Motor neuron (in vitro differentiated cells): ENCODE measurements around the gene TNIK. TPM values are rescaled to one million over a fixed set of nuclear protein-coding genes. Genes with fewer than 3 reads are reported as not detected.
"Not testable (repeated sequence)": the region's sequence is repeated elsewhere in the genome, so short reads cannot be mapped to it uniquely, and the experiment has no call there.

Experiments
- ATAC-seq, 8 experiments: fragments of 200-7000 bp; cut with Tn5 transposase; replicated peaks in 6 of 8; 2 replicates each; pipeline ENCODE4 v1.8.0; 2021; ENCODE audit warnings: mild to moderate bottlenecking in 8 of 8, moderate library complexity in 8 of 8
- H3K27ac ChIP-seq, 2 donors: fragments of 250-450 bp; sonication (Bioruptor Pico); 2 replicates each; pipeline ENCODE4 v1.9.0; 2021; ENCODE audit warnings: antibody characterized with exemption in 2 of 2, mild to moderate bottlenecking in 2 of 2, moderate library complexity in 1 of 2
- H3K4me1 ChIP-seq, 2 donors: fragments of 250-450 bp; sonication (Bioruptor Pico); replicated peaks in 1 of 2; 2 replicates each; pipeline ENCODE4 v1.6.1; 2021; ENCODE audit warnings: antibody characterized with exemption in 2 of 2, mild to moderate bottlenecking in 2 of 2, moderate library complexity in 1 of 2
- H3K4me3 ChIP-seq, 5 donors: fragments of 250-450 bp; sonication (Bioruptor Pico); 2 replicates each; pipeline ENCODE4 v1.9.0; 2021; ENCODE audit warnings: antibody characterized with exemption in 5 of 5, mild to moderate bottlenecking in 5 of 5, moderate library complexity in 4 of 5
- WGBS, 10 experiments: fragments of 450-650 bp; shearing (Covaris generic); methylation state at CpG; one replicate each; pipeline ENCODE4 v1.0.0; 2022; 5-methylcytosine and 5-hydroxymethylcytosine counted together
- in situ Hi-C, 9 experiments: fragments of 400-800 bp; cut with MboI; loops; one replicate each; pipeline ENCODE4 v1.15.0; 2021; ENCODE audit warnings: low sequenced_read_pairs in 9 of 9, low pct_unique_long_range_greater_than_20kb in 2 of 9; ENCODE audit not compliant: unreplicated experiment in 9 of 9
- total RNA-seq, 8 experiments: library from RNA; unstranded; fragments of 300-600 nt; gene quantifications; 2 replicates each; pipeline versions ENCODE4 v1.2.3 to v1.2.4, GENCODE V29; 2022

Gene TNIK
- total RNA-seq, 8 experiments from 2014 or later = 0.87 to 76.5 (median 23.3) TPM

DNA sequence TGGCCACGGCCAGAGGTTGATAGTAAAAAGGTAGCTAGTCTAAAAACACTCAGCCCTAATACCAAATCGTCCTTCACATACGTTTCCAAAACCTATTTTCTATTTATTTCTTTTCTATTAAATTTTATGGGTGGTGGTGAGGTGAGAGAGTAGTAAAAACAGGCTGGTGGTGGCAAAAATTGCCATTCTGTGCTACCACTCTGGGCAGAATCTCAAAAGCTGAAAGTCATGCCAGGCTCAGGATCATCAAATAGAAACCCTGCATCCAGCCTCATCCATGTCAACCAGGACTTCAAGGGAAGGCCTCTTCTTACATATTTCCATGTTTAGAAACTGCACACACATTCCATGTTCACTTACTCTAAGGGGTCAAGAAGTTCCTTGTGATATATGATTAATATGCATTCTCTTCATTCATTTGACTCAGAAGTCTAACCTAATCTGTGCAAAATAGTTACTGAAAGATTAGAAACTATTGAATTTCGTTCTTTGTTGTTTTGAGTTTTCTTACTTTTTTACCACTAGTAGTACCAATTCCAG lies 153.1 kb downstream of the TNIK start:
- in situ Hi-C loops = no loop called here
- WGBS, 10 experiments = 40 to 100% (median 71%) methylated on average over 1 to 4 of the region's 4 CpGs; no CpG with 5 or more reads in 1 of the 10 experiments
- peak in 1 of 8 experiments; percentile 47 for ATAC-seq

DNA sequence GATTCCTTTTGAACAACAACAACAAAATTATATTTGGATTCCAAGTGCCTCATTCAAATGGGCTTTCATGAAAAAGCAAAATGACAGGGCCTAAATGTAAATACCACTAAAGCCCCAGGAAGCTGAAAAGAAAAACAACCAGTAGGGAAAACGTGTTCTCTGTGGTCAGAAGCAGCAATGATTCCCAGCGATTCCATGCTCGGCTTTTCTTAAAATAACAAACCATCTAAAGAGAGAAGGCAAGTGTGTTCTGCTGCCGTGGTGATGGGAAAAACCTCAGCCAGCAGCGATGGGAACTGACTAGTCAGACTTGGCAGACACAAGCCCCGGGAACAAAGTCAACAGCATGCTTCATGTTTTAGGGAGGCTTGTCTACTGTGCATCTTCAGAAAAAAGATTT lies 153.6 kb downstream of the TNIK start:
- Histone ChIP-seq H3K4me3 (no peak overlapping the region), H3K4me1 (peaks cover 0 to 3% of the 10 kb centered on the region in 2 donors), H3K27ac (peak overlapping the region in 1 of 2 donors; percentile 13)
- peak in 3 of 8 experiments; percentile 50 to 97 (median 63) for ATAC-seq
- 0 to 42% (median 19%) methylated on average over 1 to 6 of the region's 6 CpGs for WGBS, 10 experiments
- in situ Hi-C loops = no loop called here

More for the DNA sequence above, 153.1 kb downstream of the TNIK start:
- H3K4me1 ChIP-seq = peaks cover 0 to 3% of the 10 kb centered on the region in 2 donors
- no peak overlapping the region for H3K4me3 ChIP-seq
- no peak overlapping the region for H3K27ac ChIP-seq

DNA sequence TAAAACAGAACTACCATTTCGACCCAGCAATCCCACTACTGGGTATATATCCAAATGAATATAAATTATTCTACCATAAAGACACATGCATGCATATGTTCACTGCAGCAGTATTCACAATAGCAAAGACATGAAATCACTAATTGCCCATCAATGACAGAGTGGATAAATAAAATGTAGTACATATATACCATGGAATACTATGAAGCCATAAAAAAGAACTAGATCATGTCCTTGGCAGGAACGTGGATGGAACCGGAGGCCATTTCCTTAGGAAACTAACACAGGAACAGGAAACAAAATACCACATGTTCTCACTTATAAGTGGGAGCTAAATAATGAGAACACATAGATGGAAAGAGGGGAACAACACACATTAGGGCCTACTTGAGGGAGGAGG lies 154.4 kb downstream of the TNIK start:
- whole genome bisulfite sequencing, 10 experiments = 29 to 100% (median 86%) methylated on average over 1 to 3 of the region's 3 CpGs; no CpG with 5 or more reads in 2 of the 10 experiments
- in situ Hi-C loops, H3K4me1 ChIP-seq, H3K4me3 ChIP-seq, H3K27ac ChIP-seq, ATAC-seq: not testable (repeated sequence)

DNA sequence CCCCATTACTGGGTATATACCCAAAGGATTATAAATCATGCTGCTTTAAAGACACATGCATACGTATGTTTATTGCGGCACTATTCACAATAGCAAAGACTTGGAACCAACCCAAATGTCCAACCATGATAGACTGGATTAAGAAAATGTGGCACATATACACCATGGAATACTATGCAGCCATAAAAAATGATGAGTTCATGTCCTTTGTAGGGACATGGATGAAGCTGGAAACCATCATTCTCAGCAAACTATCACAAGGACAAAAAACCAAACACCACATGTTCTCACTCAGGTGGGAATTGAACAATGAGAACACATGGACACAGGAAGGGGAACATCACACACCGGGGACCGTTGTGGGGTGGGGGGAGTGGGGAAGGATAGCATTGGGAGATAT lies 155.7 kb downstream of the TNIK start:
- H3K27ac ChIP-seq, H3K4me1 ChIP-seq, ATAC-seq, in situ Hi-C loops, H3K4me3 ChIP-seq: not testable (repeated sequence)
- WGBS, 10 experiments = no CpG with 5 or more reads among the region's 4 CpGs

DNA sequence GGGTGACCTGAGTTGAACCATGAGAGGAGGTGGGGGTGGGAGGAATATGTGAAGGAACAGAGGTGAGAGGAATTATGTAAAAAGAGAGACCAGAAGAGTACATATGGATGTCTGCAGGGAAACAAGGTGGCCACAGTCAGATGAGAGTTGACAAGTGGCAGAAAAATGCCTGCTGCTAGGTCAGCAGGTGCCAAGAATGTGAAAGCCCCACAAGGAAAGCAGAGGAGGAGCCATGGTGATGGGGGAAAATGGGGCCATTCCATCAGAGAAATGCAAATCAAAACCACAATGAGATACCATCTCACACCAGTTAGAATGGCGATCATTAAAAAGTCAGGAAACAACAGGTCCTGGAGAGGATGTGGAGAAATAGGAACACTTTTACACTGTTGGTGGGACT lies 156.2 kb downstream of the TNIK start:
- H3K4me3 ChIP-seq, H3K27ac ChIP-seq, H3K4me1 ChIP-seq, in situ Hi-C loops: not testable (repeated sequence)
- peak in 1 of 8 experiments; percentile 13 for ATAC-seq
- WGBS, 10 experiments = 80 to 100% methylated on average over 1 of the region's 1 CpG; no CpG with 5 or more reads in 8 of the 10 experiments

DNA sequence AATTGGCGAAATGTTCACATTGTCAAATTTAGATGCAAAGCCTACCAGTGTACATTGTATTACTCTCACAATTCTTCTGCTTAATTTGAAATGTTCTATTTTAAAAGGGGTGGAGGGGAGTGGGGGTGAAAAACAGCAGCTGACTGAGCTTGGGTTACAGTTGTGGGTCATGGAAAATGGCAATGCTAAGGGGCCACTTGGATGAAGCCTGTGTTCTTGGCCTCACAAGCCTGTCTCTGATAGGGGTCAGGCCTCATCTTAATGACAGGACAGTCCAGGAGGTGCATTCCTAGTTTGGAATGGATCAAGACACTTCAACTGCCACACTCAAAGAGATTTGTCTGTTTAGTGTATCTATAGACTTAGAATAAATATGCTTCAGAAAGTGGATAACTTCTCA lies 158.2 kb downstream of the TNIK start:
- H3K4me3 ChIP-seq = no peak overlapping the region
- ATAC-seq = no peak
- peaks cover 0 to 3% of the 10 kb centered on the region in 2 donors for H3K4me1 ChIP-seq
- 60 to 100% (median 100%) methylated on average over 1 of the region's 1 CpG; no CpG with 5 or more reads in 3 of the 10 experiments for WGBS, 10 experiments
- no peak overlapping the region for H3K27ac ChIP-seq
- in situ Hi-C loops = no loop called here

DNA sequence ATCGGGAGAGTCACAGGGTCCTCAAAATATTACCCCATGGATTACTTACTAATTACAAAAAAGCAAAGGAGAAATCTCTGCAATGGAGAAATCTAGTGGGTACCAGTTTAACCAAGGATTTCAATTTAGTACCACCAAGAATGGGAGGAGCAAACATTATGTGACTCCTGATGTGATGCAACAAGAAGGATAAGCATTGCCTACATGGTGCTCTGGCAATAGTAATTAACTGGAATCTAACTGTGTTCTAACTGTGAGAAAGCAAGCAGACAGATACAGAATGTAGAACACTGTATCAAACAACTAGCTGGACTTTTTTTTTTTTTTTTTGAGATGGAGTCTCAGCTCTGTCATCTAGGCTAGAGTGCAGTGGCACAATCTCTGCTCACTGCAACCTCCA lies 159.2 kb downstream of the TNIK start:
- H3K27ac ChIP-seq = no peak overlapping the region
- peaks cover under 1 to 3% of the 10 kb centered on the region in 2 donors for H3K4me1 ChIP-seq
- 80 to 100% (median 100%) methylated on average over 1 of the region's 1 CpG; no CpG with 5 or more reads in 3 of the 10 experiments for WGBS, 10 experiments
- H3K4me3 ChIP-seq = no peak overlapping the region
- in situ Hi-C loops = no loop called here
- no peak for ATAC-seq

DNA sequence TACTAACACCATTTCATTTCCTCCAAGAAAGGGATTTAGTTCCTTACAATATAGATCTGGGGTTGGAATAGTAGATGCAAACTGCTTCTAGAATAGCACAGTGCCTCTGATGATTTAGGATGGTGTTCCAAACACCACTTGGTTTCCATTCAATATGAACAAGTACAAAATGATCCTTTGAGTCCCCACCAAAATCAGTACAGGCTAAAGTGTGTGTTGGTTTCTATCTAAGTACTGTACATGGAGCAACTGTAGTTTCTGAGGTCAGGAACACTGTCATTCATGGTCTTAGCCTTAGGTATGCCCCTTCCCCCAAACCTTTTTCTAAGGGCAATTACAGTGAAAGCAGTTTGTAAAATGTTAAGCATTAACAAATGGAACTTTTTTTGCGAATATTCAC lies 162.3 kb downstream of the TNIK start:
- 0 to 80% (median 17%) methylated on average over 1 of the region's 1 CpG; no CpG with 5 or more reads in 3 of the 10 experiments for WGBS, 10 experiments
- no peak for ATAC-seq
- peaks cover 10 to 14% of the 10 kb centered on the region in 2 donors for H3K4me1 ChIP-seq
- in situ Hi-C loops = no loop called here
- H3K27ac ChIP-seq = no peak overlapping the region
- H3K4me3 ChIP-seq = no peak overlapping the region

DNA sequence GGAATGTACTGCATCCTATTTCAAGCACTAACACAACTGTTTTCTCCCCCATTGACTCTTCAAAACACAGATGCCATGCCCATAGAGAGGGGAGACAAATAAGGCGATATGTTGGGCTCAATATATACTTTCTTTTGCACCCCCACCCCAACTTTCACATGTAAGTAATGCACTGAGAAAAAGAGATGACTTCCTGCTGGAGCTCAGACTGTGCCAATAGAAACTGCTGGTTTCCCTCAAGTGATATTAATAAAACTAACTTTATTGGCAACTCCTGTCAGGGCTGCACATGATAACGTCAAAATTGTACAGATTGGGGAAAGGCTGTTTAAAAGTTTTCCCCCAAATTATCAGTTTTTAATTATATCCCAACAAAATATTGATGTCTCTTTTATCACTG lies 163.0 kb downstream of the TNIK start:
- WGBS, 10 experiments = 0 to 100% (median 72%) methylated on average over 1 to 2 of the region's 2 CpGs
- H3K27ac ChIP-seq = no peak overlapping the region
- in situ Hi-C loops = no loop called here
- H3K4me3 ChIP-seq = no peak overlapping the region
- peaks cover 10 to 14% of the 10 kb centered on the region in 2 donors for H3K4me1 ChIP-seq
- ATAC-seq = no peak

DNA sequence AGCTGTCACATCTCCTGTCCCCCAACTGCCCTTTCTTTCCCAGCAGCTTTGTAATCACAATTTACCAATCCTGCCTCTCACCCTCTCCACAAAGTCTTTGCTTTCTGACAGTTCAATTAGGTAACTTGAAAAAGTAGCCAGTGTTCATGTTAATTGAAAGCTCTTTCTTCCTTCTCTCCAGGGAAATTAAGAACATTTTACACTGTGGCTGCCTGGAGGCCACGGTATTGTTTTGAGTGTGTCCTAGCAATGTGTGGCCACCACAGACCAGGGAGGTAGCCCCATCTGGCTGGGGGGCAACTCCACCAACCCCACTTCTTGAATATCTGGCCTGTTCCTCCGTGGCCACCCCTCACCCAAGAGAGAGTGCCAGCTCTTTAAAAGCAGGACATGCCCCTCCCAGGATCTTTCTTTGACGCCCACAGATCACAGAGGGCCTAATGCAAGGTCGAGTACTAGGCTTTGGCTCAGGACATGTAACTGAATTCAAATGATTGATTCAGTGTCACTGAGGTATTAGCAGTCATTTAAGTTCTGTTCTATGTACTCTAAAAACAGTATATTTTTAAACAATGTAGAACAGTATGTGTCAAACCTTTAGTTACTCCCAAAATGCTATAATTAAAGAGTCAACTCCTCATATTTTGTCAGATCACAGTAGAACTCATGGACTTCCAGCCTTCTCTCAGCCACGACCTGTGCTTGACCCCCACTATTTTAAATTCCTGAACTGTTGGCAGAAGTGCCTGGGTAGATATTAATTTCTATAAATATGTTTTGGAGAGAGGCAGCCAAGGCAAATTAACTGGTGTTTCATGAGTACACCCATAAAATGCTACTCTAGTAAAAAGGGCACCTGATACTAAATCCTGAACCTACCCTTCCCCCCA lies 164.5 kb downstream of the TNIK start:
- peak in 4 of 8 experiments; percentile 38 to 73 (median 48) for ATAC-seq
- no peak overlapping the region for H3K27ac ChIP-seq
- WGBS, 10 experiments = 7 to 100% (median 60%) methylated on average over 1 to 5 of the region's 5 CpGs; no CpG with 5 or more reads in 2 of the 10 experiments
- H3K4me3 ChIP-seq = no peak overlapping the region
- in situ Hi-C loops = no loop called here
- H3K4me1 ChIP-seq = peaks cover 10 to 14% of the 10 kb centered on the region in 2 donors

DNA sequence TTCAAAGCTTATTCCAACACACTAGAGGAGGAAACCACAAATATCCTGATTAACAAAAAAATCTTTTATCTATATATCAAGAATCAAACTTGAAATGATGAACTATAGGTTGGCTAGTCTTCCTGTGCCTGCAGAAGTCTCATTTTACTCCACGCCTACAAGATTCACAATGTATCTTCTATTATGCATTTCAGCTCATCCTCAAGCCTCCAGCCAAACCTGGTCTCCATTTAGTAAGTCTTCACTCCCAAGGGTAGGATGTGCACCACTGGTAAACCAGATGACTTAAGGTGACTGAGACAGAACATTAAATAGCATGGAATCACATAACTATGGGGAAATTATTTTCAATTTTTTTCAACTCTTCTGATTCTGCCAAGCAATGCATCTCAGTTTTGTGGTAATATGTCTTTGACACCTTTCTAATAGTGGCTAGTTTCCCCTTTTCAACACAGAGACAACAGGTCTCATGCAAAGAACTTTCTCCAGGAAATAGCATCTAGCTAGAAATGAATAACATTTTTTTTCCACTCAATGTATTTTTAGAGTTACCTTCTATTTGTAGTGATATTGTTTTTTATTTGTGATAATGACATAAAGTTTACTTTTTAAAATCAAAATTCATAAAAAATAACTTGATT lies 166.9 kb downstream of the TNIK start:
- no peak overlapping the region for H3K27ac ChIP-seq
- WGBS, 10 experiments = 43 to 100% (median 91%) methylated on average over 1 of the region's 1 CpG; no CpG with 5 or more reads in 3 of the 10 experiments
- no peak overlapping the region for H3K4me3 ChIP-seq
- H3K4me1 ChIP-seq = peaks cover 10 to 14% of the 10 kb centered on the region in 2 donors
- ATAC-seq = no peak
- in situ Hi-C loops = no loop called here

DNA sequence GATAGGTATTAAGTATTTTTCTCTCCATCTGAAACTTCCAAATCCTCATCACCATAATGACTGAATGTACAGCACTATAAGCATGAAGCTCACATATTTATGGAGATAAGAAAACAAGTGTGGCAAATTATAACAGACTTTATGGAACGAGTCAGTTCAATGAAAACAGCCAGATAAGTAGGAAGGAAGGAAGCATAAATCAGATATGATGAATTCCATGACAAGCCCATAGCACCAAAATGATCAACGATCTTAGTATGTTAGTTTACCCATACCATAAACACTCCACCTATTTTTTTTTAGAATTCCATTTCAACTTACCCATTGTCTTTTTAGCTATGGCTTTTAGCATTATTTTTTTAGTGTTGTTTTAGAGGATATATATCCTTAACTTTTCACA lies 169.5 kb downstream of the TNIK start:
- Histone ChIP-seq H3K27ac (no peak overlapping the region), H3K4me1 (peaks cover 6 to 8% of the 10 kb centered on the region in 2 donors), H3K4me3 (no peak overlapping the region)
- WGBS, 10 experiments = 25 to 100% (median 84%) methylated on average over 1 to 2 of the region's 2 CpGs; no CpG with 5 or more reads in 1 of the 10 experiments
- in situ Hi-C loops = no loop called here
- ATAC-seq = no peak

DNA sequence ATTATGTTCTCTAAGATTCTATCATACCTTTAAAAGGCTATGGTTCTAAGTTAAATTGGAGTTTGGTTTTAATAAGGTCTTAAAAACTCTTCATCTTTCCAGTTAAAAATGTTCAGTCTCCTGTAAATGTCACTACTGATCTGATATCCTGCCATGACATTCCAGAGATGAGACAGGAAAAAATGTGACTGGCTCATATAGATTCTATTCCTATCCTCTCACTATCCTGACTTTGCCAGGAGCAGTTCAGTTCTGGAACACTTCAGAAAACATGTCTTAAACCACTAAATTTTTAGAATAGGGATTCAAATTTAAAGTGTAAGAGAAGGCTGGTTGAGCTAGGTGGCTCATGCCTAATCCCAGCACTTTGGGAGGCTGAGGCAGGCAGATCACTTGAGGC lies 170.9 kb downstream of the TNIK start:
- Histone ChIP-seq H3K4me3 (no peak overlapping the region), H3K27ac (no peak overlapping the region), H3K4me1 (peaks cover 3 to 6% of the 10 kb centered on the region in 2 donors)
- ATAC-seq = no peak
- in situ Hi-C loops = no loop called here
